ENCODE data around the gene EGLN3. TPM values are rescaled to one million over a fixed set of nuclear protein-coding genes. Genes with fewer than 3 reads are reported as not detected.
A peak's percentile ranks its signal among the peaks of the same experiment; 100 is the strongest.

The EGLN3 gene
- total and polyA plus RNA-seq, 2 of the 13 experiments (the other 11 are each of a cell fraction or from before 2014, with no cell fraction given): 0.18 to 27.3 TPM

DNA sequence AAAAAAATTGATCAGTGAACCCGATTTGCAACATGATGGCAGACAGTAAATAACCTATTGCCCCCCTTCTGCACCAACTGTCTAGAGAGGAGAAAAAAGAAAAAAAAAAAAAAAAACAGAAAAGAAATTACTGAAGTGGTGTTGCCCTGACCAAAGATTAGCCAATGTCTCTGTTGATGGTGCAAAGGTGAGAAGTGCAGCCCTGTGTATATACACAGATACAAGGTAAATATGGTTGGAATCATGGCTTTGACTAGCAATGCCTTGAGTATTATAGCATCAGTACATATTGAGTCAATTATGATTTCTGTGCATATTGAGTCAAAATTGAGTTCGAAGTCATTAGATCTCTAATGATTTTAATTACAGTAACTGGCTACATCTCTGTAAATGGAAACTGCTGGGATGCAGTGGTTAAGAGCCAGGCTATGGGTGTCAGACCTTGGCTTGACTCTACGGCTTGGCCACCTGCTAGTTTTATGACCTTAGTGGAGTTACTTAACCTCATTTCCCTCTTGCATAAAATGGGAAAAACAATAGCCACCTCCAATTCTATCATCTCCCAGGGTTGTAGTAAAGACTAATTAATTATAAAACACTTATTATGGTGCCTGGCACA lies 51.0 kb downstream of the EGLN3 start (continued):
- TF ChIP-seq SMARCC2 (IDR thresholded peaks at IDR 0.05) (peak; percentile 67; the same call in 1 of the 2 replicates), RARA (CRISPR knock-in tag; IDR thresholded peaks at IDR 0.05) (peak; percentile 97), MEF2D (CRISPR knock-in tag; IDR thresholded peaks at IDR 0.05) (peak; percentile 87), ESRRA (CRISPR knock-in tag; IDR thresholded peaks at IDR 0.05; ENCODE audit: low read depth) (peak; percentile 80; the same call in 1 of the 2 replicates), HNF4G (IDR thresholded peaks at IDR 0.05; ENCODE audit: borderline replicate concordance, low read depth, low read length) (peak; percentile 97), HNF4G (CRISPR knock-in tag; IDR thresholded peaks at IDR 0.05; ENCODE audit: borderline replicate concordance, low read depth) (peak; percentile 89), BRCA1 (CRISPR knock-in tag; IDR thresholded peaks at IDR 0.05) (peak; percentile 21; the same call in 1 of the 2 replicates), MIXL1 (CRISPR knock-in tag; IDR thresholded peaks at IDR 0.05) (peak; percentile 97), ZMYM3 (CRISPR knock-in tag; IDR thresholded peaks at IDR 0.05) (peak; percentile 88), ZNF552 (CRISPR knock-in tag; IDR thresholded peaks at IDR 0.05; ENCODE audit: borderline replicate concordance) (no peak; the same call in 1 of the 2 replicates), ZNF44 (CRISPR knock-in tag; IDR thresholded peaks at IDR 0.05) (no peak), MTA1 (CRISPR knock-in tag; IDR thresholded peaks at IDR 0.05; ENCODE audit: borderline replicate concordance) (no peak), TBX3 (IDR thresholded peaks at IDR 0.05; ENCODE audit: borderline replicate concordance) (peak; percentile 99), KMT2B (CRISPR knock-in tag; IDR thresholded peaks at IDR 0.05) (no peak), SCMH1 (CRISPR knock-in tag; IDR thresholded peaks at IDR 0.05; ENCODE audit: borderline replicate concordance) (no peak), KDM1A (CRISPR knock-in tag; IDR thresholded peaks at IDR 0.05) (peak; percentile 48; the same call in 1 of the 2 replicates), ZNF644 (CRISPR knock-in tag; IDR thresholded peaks at IDR 0.05; ENCODE audit: low read depth) (peak; percentile 88), TEAD3 (CRISPR knock-in tag; optimal IDR thresholded peaks at IDR 0.05; ENCODE audit: borderline replicate concordance) (peak; percentile 76), NR2F2 (IDR thresholded peaks at IDR 0.05; ENCODE audit: borderline replicate concordance, low read depth) (peak; percentile 95)
- TF ChIP-seq, protein P1, sequence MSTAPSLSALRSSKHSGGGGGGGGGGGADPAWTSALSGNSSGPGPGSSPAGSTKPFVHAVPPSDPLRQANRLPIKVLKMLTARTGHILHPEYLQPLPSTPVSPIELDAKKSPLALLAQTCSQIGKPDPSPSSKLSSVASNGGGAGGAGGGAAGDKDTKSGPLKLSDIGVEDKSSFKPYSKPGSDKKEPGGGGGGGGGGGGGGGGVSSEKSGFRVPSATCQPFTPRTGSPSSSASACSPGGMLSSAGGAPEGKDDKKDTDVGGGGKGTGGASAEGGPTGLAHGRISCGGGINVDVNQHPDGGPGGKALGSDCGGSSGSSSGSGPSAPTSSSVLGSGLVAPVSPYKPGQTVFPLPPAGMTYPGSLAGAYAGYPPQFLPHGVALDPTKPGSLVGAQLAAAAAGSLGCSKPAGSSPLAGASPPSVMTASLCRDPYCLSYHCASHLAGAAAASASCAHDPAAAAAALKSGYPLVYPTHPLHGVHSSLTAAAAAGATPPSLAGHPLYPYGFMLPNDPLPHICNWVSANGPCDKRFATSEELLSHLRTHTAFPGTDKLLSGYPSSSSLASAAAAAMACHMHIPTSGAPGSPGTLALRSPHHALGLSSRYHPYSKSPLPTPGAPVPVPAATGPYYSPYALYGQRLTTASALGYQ (CRISPR knock-in tag; IDR thresholded peaks at IDR 0.05): 0 out of 2 replicates have a peak, but pooled peaks have one; percentile 47
- TF ChIP-seq, protein P2, sequence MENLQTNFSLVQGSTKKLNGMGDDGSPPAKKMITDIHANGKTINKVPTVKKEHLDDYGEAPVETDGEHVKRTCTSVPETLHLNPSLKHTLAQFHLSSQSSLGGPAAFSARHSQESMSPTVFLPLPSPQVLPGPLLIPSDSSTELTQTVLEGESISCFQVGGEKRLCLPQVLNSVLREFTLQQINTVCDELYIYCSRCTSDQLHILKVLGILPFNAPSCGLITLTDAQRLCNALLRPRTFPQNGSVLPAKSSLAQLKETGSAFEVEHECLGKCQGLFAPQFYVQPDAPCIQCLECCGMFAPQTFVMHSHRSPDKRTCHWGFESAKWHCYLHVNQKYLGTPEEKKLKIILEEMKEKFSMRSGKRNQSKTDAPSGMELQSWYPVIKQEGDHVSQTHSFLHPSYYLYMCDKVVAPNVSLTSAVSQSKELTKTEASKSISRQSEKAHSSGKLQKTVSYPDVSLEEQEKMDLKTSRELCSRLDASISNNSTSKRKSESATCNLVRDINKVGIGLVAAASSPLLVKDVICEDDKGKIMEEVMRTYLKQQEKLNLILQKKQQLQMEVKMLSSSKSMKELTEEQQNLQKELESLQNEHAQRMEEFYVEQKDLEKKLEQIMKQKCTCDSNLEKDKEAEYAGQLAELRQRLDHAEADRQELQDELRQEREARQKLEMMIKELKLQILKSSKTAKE (CRISPR knock-in tag; IDR thresholded peaks at IDR 0.05; ENCODE audit: borderline replicate concordance): peak; percentile 54; the same call in 1 of the 2 replicates
- TF ChIP-seq, protein P3, sequence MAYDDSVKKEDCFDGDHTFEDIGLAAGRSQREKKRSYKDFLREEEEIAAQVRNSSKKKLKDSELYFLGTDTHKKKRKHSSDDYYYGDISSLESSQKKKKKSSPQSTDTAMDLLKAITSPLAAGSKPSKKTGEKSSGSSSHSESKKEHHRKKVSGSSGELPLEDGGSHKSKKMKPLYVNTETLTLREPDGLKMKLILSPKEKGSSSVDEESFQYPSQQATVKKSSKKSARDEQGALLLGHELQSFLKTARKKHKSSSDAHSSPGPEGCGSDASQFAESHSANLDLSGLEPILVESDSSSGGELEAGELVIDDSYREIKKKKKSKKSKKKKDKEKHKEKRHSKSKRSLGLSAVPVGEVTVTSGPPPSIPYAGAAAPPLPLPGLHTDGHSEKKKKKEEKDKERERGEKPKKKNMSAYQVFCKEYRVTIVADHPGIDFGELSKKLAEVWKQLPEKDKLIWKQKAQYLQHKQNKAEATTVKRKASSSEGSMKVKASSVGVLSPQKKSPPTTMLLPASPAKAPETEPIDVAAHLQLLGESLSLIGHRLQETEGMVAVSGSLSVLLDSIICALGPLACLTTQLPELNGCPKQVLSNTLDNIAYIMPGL (CRISPR knock-in tag; IDR thresholded peaks at IDR 0.05; ENCODE audit: borderline replicate concordance in 1 of 2, low read depth in 1 of 2): peak in 1 of 2 experiments; percentile 70; a peak in 2 of 4 replicates
